Measurements from ENCODE around the gene ETV6.

DNA sequence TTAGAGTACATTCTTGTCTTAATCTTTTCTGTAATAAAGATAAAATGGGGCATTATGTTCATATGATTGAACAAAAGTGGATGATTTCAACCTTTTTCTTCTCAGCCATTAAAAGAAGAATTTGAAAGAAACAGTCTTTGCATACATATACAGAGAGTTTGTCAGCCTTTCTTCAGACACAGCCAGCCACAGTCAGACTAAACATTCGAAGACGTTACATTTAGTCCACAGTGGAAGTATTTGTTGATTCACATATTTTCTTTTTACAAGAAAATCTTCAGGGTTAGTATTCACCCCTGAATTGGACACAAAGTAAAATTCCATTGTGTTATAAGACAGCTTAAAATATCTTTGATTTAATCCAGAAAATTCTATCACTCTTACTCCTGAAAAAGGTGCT, 36.2 kb downstream of the ETV6 start:
- no peak for TF ChIP-seq CTCF (IDR thresholded peaks at IDR 0.05)
- TF ChIP-seq POLR2A (IDR thresholded peaks at IDR 0.05; ENCODE audit: low read length), result no peak
- TF ChIP-seq NR3C1 (IDR thresholded peaks at IDR 0.05), result no peak
- TF ChIP-seq REST (IDR thresholded peaks at IDR 0.05), result no peak

Data from A549 (cell line).